WTC11 (cell line): ENCODE data around the gene PTPRB. TPM values are rescaled to one million over a fixed set of nuclear protein-coding genes. Genes with fewer than 3 reads are reported as not detected.

Experiments
- ATAC-seq: fragments of 200-7000 bp; cut with Tn5 transposase; 2 replicates; pipeline ENCODE4 v1.10.0; 2021; ENCODE audit warnings: mild to moderate bottlenecking, moderate library complexity
- CTCF ChIA-PET: fragments of 300-600 bp; sonication (Branson Sonifier 250); formaldehyde crosslinking; loops from one replicate; lab custom pipeline; 2021; ENCODE audit warnings: antibody characterized with exemption; lab: Charles Lee
- POLR2A ChIA-PET: fragments of 350-600 bp; sonication (Branson Sonifier 250); formaldehyde crosslinking; loops from one replicate; lab custom pipeline; 2021; ENCODE audit warnings: antibody characterized with exemption; lab: Charles Lee
- DNase-seq: peaks from one replicate; pipeline ENCODE4 v3.0.0; 2021; ENCODE audit warnings: low spot score
- H3K27ac Mint-ChIP-seq: 2 replicates; pipeline ENCODE4 v1.8.0; 2021; ENCODE audit warnings: mixed read lengths
- H3K27me3 Mint-ChIP-seq: 2 replicates; pipeline ENCODE4 v1.8.0; 2021; ENCODE audit warnings: low read depth, mild to moderate bottlenecking, moderate library complexity, mixed read lengths
- H3K36me3 Mint-ChIP-seq: 2 replicates; pipeline ENCODE4 v1.8.0; 2021; ENCODE audit warnings: mixed read lengths
- H3K4me1 Mint-ChIP-seq: 2 replicates; pipeline ENCODE4 v1.8.0; 2022; ENCODE audit warnings: mixed read lengths
- H3K4me3 Mint-ChIP-seq: 2 replicates; pipeline ENCODE4 v1.8.0; 2021; ENCODE audit warnings: mild to moderate bottlenecking, moderate library complexity, mixed read lengths
- H3K9me3 Mint-ChIP-seq: 2 replicates; pipeline ENCODE4 v1.8.0; 2021; ENCODE audit warnings: mixed read lengths
- E2F5 ChIP-seq: sonication (generic); formaldehyde crosslinking; IDR thresholded peaks from 2 replicates; pipeline ENCODE4 v1.8.1; 2022; ENCODE audit warnings: mild to moderate bottlenecking, moderate library complexity, missing genetic modification reagents
- EMX1 ChIP-seq: fragments of 250-450 bp; sonication (Bioruptor Pico); IDR thresholded peaks from 2 replicates; pipeline ENCODE4 v1.8.0; 2021; ENCODE audit warnings: mild to moderate bottlenecking
- FOXP1 ChIP-seq: sonication (generic); formaldehyde crosslinking; IDR thresholded peaks from 2 replicates; pipeline ENCODE4 v1.8.0; 2022; ENCODE audit warnings: missing genetic modification reagents, mild to moderate bottlenecking, moderate library complexity, borderline replicate concordance
- GABPB1 ChIP-seq: sonication (generic); formaldehyde crosslinking; IDR thresholded peaks from 2 replicates; pipeline ENCODE4 v1.8.1; 2023; ENCODE audit warnings: mild to moderate bottlenecking, missing genetic modification reagents
- PRRX2 ChIP-seq: fragments of 250-450 bp; sonication (Bioruptor Pico); IDR thresholded peaks from 2 replicates; pipeline ENCODE4 v1.8.0; 2021; ENCODE audit warnings: mild to moderate bottlenecking
- RORB ChIP-seq: fragments of 250-450 bp; sonication (Bioruptor Pico); IDR thresholded peaks from 2 replicates; pipeline ENCODE4 v1.9.0; 2021; ENCODE audit warnings: mild to moderate bottlenecking
- SOX15 ChIP-seq: fragments of 250-450 bp; sonication (Bioruptor Pico); IDR thresholded peaks from 2 replicates; pipeline ENCODE4 v1.9.0; 2021; ENCODE audit warnings: mild to moderate bottlenecking
- SP1 ChIP-seq: sonication (generic); formaldehyde crosslinking; conservative IDR thresholded peaks from 2 replicates; pipeline ENCODE4 v1.8.1; 2022; ENCODE audit warnings: missing genetic modification reagents
- STAT6 ChIP-seq: sonication (generic); formaldehyde crosslinking; conservative IDR thresholded peaks from 2 replicates; pipeline ENCODE4 v1.8.1; 2023; ENCODE audit warnings: mild to moderate bottlenecking, low read depth, missing genetic modification reagents, moderate library complexity
- ZNF219 ChIP-seq: sonication (generic); formaldehyde crosslinking; IDR thresholded peaks from 2 replicates; pipeline ENCODE4 v1.8.0; 2023; ENCODE audit warnings: missing genetic modification reagents, mild to moderate bottlenecking, borderline replicate concordance
- ZNF317 ChIP-seq: sonication (generic); formaldehyde crosslinking; IDR thresholded peaks from 2 replicates; pipeline ENCODE4 v1.8.1; 2023; ENCODE audit warnings: low read depth, mild to moderate bottlenecking, moderate library complexity, missing genetic modification reagents, borderline replicate concordance
- total RNA-seq: library from RNA; stranded (reverse); gene quantifications from 3 replicates; pipeline ENCODE4 v1.2.3, GENCODE V29; 2021
- TF ChIP-seq, protein P1 (sequence below): sonication (generic); formaldehyde crosslinking; IDR thresholded peaks from 2 replicates; pipeline ENCODE4 v1.8.1; 2023; ENCODE audit warnings: mild to moderate bottlenecking, moderate library complexity, missing genetic modification reagents
- TF ChIP-seq, protein P2 (sequence below): sonication (generic); formaldehyde crosslinking; IDR thresholded peaks from 2 replicates; pipeline ENCODE4 v1.8.0; 2022; ENCODE audit warnings: mild to moderate bottlenecking, missing genetic modification reagents
- TF ChIP-seq, protein P3 (sequence below): fragments of 250-450 bp; sonication (Bioruptor Pico); IDR thresholded peaks from 2 replicates; pipeline ENCODE4 v1.9.0; 2021; ENCODE audit warnings: mild to moderate bottlenecking, borderline replicate concordance
- TF ChIP-seq, protein P4 (sequence below): sonication (generic); formaldehyde crosslinking; IDR thresholded peaks from 2 replicates; pipeline ENCODE4 v1.8.1; 2022; ENCODE audit warnings: mild to moderate bottlenecking, missing genetic modification reagents, moderate library complexity, borderline replicate concordance
- TF ChIP-seq, protein P5 (sequence below): sonication (generic); formaldehyde crosslinking; IDR thresholded peaks from 2 replicates; pipeline ENCODE4 v1.8.0; 2022; ENCODE audit warnings: mild to moderate bottlenecking, missing genetic modification reagents
- TF ChIP-seq, protein P6 (sequence below): sonication (generic); formaldehyde crosslinking; IDR thresholded peaks from 2 replicates; pipeline ENCODE4 v1.8.0; 2022; ENCODE audit warnings: mild to moderate bottlenecking, missing genetic modification reagents

The PTPRB gene
- total RNA-seq, 1 experiment from 2014 or later = 3.3 TPM

GRCh38 chr12:70550180-70550577, 87.0 kb downstream of the PTPRB start (continued):
- TF ChIP-seq, protein P1, sequence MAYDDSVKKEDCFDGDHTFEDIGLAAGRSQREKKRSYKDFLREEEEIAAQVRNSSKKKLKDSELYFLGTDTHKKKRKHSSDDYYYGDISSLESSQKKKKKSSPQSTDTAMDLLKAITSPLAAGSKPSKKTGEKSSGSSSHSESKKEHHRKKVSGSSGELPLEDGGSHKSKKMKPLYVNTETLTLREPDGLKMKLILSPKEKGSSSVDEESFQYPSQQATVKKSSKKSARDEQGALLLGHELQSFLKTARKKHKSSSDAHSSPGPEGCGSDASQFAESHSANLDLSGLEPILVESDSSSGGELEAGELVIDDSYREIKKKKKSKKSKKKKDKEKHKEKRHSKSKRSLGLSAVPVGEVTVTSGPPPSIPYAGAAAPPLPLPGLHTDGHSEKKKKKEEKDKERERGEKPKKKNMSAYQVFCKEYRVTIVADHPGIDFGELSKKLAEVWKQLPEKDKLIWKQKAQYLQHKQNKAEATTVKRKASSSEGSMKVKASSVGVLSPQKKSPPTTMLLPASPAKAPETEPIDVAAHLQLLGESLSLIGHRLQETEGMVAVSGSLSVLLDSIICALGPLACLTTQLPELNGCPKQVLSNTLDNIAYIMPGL (CRISPR knock-in tag) = no peak
- TF ChIP-seq, protein P2, sequence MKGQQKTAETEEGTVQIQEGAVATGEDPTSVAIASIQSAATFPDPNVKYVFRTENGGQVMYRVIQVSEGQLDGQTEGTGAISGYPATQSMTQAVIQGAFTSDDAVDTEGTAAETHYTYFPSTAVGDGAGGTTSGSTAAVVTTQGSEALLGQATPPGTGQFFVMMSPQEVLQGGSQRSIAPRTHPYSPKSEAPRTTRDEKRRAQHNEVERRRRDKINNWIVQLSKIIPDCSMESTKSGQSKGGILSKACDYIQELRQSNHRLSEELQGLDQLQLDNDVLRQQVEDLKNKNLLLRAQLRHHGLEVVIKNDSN (CRISPR knock-in tag) = no peak
- no peak for TF ChIP-seq EMX1 (CRISPR knock-in tag)
- TF ChIP-seq, protein P3, sequence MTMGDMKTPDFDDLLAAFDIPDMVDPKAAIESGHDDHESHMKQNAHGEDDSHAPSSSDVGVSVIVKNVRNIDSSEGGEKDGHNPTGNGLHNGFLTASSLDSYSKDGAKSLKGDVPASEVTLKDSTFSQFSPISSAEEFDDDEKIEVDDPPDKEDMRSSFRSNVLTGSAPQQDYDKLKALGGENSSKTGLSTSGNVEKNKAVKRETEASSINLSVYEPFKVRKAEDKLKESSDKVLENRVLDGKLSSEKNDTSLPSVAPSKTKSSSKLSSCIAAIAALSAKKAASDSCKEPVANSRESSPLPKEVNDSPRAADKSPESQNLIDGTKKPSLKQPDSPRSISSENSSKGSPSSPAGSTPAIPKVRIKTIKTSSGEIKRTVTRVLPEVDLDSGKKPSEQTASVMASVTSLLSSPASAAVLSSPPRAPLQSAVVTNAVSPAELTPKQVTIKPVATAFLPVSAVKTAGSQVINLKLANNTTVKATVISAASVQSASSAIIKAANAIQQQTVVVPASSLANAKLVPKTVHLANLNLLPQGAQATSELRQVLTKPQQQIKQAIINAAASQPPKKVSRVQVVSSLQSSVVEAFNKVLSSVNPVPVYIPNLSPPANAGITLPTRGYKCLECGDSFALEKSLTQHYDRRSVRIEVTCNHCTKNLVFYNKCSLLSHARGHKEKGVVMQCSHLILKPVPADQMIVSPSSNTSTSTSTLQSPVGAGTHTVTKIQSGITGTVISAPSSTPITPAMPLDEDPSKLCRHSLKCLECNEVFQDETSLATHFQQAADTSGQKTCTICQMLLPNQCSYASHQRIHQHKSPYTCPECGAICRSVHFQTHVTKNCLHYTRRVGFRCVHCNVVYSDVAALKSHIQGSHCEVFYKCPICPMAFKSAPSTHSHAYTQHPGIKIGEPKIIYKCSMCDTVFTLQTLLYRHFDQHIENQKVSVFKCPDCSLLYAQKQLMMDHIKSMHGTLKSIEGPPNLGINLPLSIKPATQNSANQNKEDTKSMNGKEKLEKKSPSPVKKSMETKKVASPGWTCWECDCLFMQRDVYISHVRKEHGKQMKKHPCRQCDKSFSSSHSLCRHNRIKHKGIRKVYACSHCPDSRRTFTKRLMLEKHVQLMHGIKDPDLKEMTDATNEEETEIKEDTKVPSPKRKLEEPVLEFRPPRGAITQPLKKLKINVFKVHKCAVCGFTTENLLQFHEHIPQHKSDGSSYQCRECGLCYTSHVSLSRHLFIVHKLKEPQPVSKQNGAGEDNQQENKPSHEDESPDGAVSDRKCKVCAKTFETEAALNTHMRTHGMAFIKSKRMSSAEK (CRISPR knock-in tag) = no peak
- TF ChIP-seq, protein P4, sequence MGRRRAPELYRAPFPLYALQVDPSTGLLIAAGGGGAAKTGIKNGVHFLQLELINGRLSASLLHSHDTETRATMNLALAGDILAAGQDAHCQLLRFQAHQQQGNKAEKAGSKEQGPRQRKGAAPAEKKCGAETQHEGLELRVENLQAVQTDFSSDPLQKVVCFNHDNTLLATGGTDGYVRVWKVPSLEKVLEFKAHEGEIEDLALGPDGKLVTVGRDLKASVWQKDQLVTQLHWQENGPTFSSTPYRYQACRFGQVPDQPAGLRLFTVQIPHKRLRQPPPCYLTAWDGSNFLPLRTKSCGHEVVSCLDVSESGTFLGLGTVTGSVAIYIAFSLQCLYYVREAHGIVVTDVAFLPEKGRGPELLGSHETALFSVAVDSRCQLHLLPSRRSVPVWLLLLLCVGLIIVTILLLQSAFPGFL (CRISPR knock-in tag) = no peak
- TF ChIP-seq FOXP1 (CRISPR knock-in tag) = no peak
- TF ChIP-seq ZNF317 (CRISPR knock-in tag) = no peak
- TF ChIP-seq RORB = no peak
- TF ChIP-seq, protein P5, sequence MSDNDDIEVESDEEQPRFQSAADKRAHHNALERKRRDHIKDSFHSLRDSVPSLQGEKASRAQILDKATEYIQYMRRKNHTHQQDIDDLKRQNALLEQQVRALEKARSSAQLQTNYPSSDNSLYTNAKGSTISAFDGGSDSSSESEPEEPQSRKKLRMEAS = no peak

DNA sequence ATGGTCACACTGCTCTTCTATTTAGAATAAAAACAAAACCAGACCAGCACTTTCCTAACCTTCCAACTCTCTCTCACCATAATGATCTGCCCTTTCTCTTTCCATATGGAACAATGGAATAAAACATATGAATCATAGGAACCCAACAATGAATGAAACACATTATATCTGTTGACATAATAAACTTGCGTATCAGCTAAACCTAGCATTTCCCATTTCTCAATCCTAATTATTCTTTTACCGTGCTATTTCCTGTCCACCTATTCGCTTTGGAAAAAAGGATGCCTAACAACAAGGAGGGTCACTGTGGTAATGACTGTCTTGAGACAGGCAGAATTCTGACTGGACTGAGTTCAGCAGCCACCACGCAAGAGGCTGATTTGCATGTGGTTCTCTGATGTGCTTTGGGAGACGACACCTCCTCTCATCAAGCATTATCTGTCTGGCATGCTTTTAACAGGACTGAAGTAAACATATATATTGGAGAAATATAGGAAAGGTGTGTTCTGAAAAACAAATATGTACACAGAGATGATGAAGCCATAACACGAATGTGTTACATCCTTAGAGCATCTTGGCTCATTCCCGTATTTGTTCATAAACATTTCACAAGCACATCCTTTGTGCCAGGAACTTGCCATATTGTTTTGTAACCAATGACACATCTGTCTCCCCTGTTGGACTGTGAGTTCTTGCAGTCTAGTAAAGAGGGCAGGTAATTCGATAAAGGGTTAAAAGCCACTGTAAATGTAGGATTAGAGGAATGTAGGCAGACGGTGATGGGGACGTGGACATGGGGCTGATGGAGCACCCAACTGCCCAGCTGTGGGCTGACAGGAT, 87.7 kb downstream of the PTPRB start:
- Mint-ChIP-seq H3K27me3 (no peaks in the 10 kb centered on the region), H3K9me3 (no peaks in the 10 kb centered on the region), H3K4me3 (no peak overlapping the region)
- TF ChIP-seq ZNF219 (no peak), GABPB1 (CRISPR knock-in tag) (peak; percentile 55)
- TF ChIP-seq, all 79 proteins: peak for 1
- POLR2A ChIA-PET = no interaction called here
- DNase-seq (no peak), ATAC-seq (no peak)
- no peaks in the 10 kb centered on the region; the same call in 1 of the 2 replicates for H3K36me3 Mint-ChIP-seq
- no peak overlapping the region for H3K27ac Mint-ChIP-seq
- CTCF ChIA-PET = no interaction called here
- no peaks in the 10 kb centered on the region for H3K4me1 Mint-ChIP-seq

DNA sequence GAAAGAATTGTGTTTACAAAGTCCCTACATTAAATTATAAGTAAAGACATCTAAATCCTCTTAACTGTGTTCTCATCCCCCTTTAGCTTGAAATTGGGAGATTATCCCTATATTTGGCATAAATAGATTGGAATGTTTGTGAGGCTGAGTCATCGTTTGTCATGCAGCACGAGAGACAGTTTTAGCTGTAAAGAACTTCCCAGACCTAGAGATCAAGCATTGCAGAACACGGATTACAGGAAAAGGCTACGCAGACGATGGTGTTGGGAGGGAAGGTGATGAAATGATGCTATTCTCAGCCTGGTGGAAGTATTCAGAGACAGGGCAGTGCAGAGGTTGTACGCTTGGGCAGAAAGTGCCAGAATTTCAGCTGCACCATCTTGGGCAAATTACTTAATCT, 93.8 kb downstream of the PTPRB start:
- no peak for ATAC-seq
- TF ChIP-seq PRRX2 (CRISPR knock-in tag) (no peak), SP1 (CRISPR knock-in tag) (no peak), ZNF317 (CRISPR knock-in tag) (no peak), STAT6 (CRISPR knock-in tag) (no peak), E2F5 (CRISPR knock-in tag) (no peak), SOX15 (CRISPR knock-in tag) (no peak)
- TF ChIP-seq, protein P4 (CRISPR knock-in tag) = no peak
- TF ChIP-seq, protein P6, sequence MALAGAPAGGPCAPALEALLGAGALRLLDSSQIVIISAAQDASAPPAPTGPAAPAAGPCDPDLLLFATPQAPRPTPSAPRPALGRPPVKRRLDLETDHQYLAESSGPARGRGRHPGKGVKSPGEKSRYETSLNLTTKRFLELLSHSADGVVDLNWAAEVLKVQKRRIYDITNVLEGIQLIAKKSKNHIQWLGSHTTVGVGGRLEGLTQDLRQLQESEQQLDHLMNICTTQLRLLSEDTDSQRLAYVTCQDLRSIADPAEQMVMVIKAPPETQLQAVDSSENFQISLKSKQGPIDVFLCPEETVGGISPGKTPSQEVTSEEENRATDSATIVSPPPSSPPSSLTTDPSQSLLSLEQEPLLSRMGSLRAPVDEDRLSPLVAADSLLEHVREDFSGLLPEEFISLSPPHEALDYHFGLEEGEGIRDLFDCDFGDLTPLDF (CRISPR knock-in tag) = no peak

More for the DNA sequence above, 93.8 kb downstream of the PTPRB start:
- Mint-ChIP-seq H3K4me3 (no peak overlapping the region), H3K27me3 (no peaks in the 10 kb centered on the region), H3K4me1 (0 out of 2 replicates have a peak, but pooled peaks cover 3% of the 10 kb centered on the region), H3K27ac (no peak overlapping the region), H3K9me3 (no peaks in the 10 kb centered on the region), H3K36me3 (no peaks in the 10 kb centered on the region)
- no peak for DNase-seq
- POLR2A ChIA-PET = no interaction called here
- CTCF ChIA-PET = no interaction called here
